SIG-M5 (cell line): ENCODE results near the gene SLC22A4.

ENCODE experiments used
- DNase-seq: peaks from one replicate; lab custom pipeline; 2025; lab: John Stamatoyannopoulos, UW

SLC22A4 gene

GRCh38 chr5:132262882-132263547 is 31.2 kb upstream of the SLC22A4 start:
- no peak for DNase-seq

GRCh38 chr5:132263548-132264261 is 30.5 kb upstream of the SLC22A4 start:
- DNase-seq = no peak

GRCh38 chr5:132264546-132265335 is 29.5 kb upstream of the SLC22A4 start:
- no peak for DNase-seq

- DNase-seq = no peak
Observed at GRCh38 chr5:132265336-132266030, 28.7 kb upstream of the SLC22A4 start.

GRCh38 chr5:132266031-132266835 is 28.0 kb upstream of the SLC22A4 start:
- DNase-seq = no peak

GRCh38 chr5:132266836-132267160 is 27.4 kb upstream of the SLC22A4 start:
- no peak for DNase-seq

GRCh38 chr5:132267166-132267739 is 26.9 kb upstream of the SLC22A4 start:
- DNase-seq = no peak

- DNase-seq = no peak
Observed at GRCh38 chr5:132267931-132268768, 26.0 kb upstream of the SLC22A4 start.

GRCh38 chr5:132268769-132269551 is 25.2 kb upstream of the SLC22A4 start:
- no peak for DNase-seq

GRCh38 chr5:132269635-132270334 is 24.4 kb upstream of the SLC22A4 start:
- DNase-seq = no peak

- DNase-seq = no peak
Observed at GRCh38 chr5:132270335-132270665, 23.9 kb upstream of the SLC22A4 start.

- no peak for DNase-seq
Observed at GRCh38 chr5:132270706-132271105, 23.5 kb upstream of the SLC22A4 start.

GRCh38 chr5:132271251-132272246 is 22.6 kb upstream of the SLC22A4 start:
- DNase-seq = no peak

GRCh38 chr5:132272311-132273210 is 21.6 kb upstream of the SLC22A4 start:
- no peak for DNase-seq

- DNase-seq = no peak
Observed at GRCh38 chr5:132273631-132274030, 20.6 kb upstream of the SLC22A4 start.

GRCh38 chr5:132274050-132274792 is 20.0 kb upstream of the SLC22A4 start:
- no peak for DNase-seq
